GM21447 (cell line): ENCODE data around the gene HOXC6.
"Not testable (repeated sequence)": the region's sequence is repeated elsewhere in the genome, so short reads cannot be mapped to it uniquely, and the experiment has no call there.

ENCODE experiments used
- ATAC-seq: cut with Tn5 transposase; IDR thresholded peaks from one replicate; pipeline ENCODE4 v1.9.1; 2021; ENCODE audit not compliant: unreplicated experiment

The HOXC6 gene

DNA sequence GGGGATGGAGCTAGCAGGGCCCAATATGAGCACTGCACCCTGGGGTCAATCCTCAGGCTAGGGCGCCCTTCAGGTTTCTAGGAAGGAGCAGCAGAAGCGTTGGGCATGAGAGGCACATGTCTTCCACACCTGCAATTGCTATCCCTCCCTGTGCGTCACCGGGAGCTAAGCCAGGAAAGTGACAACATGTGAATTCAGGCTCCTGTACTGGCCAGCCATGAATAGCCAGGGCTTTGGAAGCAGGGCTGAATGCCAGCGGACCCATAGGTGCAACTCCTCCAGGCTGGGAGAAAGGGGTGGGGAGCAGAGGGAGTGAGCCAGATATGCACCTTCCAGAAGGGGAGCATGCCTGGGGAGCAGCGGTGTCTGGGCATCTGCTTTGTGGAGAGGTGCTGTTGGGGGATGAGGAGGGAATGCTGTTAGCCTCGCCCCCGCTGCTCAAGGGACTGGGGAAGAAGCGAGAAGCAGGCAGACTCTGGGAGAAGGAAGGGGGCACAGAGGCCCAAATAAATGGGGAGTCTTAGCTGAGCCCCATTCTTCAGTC is 10.7 kb downstream of the HOXC6 start:
- ATAC-seq, result no peak

DNA sequence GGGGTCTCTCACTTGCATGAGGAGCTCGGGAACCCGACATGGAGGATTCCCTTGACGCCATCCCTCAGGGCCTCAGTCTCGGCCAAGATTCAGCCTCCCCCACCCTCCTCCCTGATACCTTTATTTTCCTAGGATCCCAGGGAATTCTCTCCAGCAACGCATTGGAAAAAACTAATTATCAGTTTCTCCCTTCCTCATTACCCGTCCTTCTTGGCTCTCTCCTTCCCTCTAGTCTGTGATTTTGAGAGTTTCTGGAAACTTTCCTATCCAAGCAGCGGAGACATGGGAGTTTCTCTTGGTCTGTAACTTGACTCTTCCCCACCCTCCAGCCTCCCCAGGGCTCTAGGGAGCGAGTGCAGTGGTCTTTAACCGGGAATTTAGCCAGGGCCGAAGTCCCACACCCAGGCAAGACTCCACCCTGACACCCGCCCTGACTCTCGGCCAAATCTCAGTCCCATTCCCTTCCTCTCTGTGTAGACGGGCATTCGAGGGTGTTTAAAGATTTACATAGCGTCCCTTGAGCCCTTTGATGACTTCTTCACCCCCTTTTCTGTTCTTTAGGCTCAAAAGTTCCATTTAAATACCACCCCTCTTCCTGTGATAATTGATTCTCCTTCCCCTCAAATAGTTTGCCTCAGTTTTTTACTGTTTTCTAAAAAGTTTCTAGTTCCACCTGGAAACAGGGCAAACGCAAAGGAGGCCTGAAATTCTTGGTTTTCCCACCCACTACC is 11.3 kb downstream of the HOXC6 start:
- no peak for ATAC-seq

DNA sequence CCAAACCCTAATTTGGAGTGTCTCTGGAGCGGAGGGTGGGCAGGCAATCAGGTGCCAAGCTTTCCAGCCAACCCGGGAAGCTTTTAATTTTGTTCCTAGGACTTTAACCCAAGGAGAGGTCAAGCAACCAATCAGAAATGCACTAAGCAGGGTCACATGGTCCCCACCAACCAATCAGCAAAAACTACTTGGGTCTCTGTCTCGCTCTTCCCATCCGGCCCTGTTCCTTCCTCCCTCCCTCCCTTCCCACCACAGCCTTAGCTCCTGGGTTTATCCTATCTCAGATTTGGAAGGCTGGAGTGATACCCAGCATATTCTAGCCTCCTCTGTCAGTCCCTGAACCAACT is 11.9 kb downstream of the HOXC6 start:
- ATAC-seq, result no peak

DNA sequence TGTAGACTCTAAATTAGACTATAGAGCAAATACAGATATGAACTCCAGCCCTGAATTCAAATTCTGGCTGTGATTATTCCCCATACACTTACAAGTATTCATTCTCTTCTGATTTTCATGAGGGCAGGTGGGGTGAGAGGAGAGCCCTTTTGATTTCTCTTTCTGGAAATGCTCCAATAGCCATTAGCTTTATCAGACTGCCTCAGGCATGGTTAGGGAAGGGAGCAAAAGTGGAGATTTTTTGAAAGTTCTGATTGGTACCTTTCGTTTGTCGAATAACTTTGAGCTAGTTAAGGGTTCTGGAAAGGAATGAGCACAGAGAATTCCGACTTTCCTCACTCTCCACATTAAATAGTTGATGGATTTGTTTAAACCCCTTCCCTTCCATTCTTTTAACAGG is 12.4 kb downstream of the HOXC6 start:
- no peak for ATAC-seq

- ATAC-seq, result no peak
Observed at GRCh38 chr12:54041097-54041690, 13.0 kb downstream of the HOXC6 start.

DNA sequence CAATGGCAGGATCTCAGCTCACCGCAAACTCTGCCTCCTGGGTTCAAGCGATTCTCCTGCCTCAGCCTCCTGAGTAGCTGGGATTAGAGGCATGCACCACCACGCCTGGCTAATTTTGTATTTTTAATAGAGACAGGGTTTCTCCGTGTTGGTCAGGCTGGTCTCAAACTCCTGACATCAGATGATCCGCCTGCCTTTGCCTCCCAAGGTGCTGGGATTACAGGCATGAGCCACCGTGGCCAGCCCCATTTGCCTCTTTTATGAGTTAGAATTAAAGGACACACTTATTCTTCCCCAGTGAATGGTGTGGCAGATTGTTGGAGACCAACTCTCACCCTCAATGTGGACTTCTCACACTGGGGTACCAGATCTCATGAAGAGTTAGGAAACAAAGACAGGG is 13.8 kb downstream of the HOXC6 start:
- not testable (repeated sequence) for ATAC-seq

DNA sequence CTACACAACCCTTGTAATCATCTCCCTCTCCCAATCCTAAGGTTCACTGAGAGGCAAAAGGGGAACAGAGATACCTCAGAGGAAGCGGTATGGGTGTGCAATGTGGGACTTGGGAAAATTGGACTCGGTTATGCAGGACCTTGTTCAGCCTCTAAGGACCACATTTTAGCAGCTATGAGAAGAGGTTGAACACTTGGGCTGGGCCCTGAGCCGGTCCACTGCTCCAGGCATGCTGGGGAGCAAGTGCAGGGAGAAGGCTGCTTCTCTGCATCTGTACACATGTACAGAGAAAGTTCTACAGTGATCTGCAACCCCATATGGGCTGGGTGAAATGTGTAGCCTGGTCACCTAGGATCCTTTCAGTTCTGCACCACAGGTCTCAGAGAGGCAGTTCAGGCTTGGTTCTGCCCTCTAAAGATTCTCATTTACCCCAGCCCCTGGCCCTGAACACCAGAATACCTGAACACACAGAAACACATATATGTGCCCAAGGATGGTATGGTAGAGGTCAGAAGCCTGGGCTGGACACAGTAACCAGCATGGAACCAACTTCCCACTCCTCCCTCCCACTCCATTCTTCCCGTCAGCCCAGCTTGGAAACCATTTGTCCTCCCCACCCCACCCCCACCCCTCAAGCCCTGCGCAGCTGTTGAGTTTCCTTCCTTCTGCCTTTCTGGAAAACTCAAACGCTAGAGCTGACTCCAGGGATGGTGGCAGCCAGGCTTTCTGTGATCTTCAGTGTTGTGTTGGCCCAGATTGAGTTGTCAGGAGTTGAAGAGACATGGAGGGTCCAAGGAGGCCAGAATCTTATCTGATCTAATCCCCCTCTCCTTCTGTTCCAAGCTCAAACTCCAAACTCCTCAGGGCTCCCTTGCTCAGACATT is 15.0 kb downstream of the HOXC6 start:
- ATAC-seq, result no peak

DNA sequence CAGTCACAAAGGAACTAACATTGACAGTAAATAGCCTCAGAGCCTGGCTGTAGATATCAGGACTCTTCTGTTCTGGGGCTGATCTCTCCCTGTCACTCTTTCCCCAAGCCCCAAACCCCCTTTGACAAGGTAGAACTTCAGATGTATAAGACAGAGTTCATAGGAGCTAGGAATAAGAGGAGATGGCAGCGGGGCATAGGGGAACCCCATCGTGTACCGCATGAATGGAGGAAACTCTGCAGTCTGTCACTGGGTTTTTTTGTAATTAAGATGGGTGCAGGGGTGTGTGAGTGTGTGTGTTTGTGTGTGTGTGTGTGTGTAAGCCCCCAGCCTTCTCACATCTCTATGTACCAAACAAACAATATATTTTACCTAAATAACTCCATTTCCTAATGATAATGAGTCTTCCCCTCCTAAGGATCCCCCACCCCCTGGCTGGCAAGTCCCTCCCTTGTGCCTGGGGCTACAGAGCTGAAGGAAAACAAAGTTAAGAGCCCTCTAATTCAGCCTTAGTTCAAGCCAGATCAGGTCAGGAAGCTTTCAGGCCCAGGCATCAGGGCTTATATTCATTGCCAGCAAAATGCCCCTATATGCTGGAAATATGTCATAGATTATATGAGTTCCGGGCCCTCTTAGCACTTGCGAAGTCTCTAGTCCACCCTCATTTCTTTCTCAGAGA is 16.3 kb downstream of the HOXC6 start:
- ATAC-seq, result no peak

GRCh38 chr12:54045401-54045800 is 17.2 kb downstream of the HOXC6 start:
- ATAC-seq, result no peak

DNA sequence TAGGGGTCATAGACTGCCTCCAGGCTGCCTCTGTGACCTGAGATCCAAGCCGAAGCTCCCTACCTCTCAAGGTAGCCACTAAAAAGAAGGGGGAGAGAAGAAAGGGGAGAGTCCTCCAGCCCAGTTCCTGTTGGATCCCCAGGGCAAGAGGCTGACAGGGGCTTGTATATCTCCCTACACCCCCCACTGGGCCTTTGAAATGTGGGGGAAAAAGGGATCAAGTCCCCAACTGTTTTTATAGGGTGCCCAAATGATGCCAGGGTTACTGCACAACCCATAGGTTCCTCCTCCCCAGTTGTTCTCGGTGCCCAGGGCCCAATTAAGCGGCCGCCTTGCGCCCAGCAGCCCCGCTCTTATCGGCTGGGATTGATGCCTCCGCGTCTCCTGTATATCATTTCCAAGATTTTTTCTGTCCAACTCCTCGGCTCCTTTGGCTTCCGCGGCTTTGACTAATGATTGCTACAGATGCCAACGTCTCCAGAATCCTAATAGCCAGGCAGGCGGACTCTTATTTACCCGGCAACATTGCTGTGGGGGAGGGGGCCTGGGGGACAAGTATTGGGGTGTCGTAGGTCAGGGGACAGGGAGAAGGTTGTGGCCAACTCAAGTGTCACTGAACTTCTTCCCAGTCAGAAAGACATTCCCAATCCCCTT is 17.8 kb downstream of the HOXC6 start:
- no peak for ATAC-seq

- ATAC-seq, result no peak
Observed at GRCh38 chr12:54046809-54047159, 18.5 kb downstream of the HOXC6 start.

- no peak for ATAC-seq
Observed at GRCh38 chr12:54047160-54047963, 19.1 kb downstream of the HOXC6 start.

GRCh38 chr12:54047964-54048303 is 19.7 kb downstream of the HOXC6 start:
- ATAC-seq, result no peak

DNA sequence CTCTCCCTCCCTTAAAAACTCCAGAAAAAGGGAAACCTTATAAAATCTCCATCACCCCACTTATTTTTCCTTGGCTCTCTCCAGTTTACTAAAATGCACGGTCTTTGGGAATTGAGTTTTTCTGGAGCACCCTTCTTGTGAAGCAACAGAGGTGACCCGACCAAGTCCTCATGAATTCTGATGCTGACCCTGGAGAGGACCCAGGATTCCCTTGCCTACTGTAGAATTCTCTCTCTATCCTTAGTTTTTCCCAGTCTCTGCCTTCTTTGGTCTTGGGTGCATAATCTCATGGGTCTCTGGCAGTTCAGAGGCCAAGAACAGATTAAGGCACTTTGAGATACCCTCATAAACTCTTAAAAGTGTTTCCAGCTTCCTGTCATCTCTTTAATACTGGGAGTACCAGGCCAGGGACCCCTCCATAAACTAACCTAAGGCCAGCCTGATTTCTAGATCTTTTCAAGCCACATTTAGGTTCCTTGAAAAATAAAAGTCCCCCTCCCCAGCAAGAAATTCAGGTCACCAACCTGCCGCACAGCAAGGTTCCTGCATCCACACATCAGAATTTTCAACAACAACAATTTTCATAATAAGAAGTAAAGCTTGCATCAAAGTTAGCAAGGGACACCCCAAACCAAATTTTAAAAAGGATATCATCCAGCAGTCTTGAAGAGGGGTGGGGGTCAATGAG is 20.3 kb downstream of the HOXC6 start:
- ATAC-seq, result no peak

GRCh38 chr12:54049108-54049507 is 20.9 kb downstream of the HOXC6 start:
- ATAC-seq, result no peak

- no peak for ATAC-seq
Observed at GRCh38 chr12:54050482-54050810, 22.2 kb downstream of the HOXC6 start.

- no peak for ATAC-seq
Observed at GRCh38 chr12:54051026-54051842, 23.0 kb downstream of the HOXC6 start.

- no peak for ATAC-seq
Observed at GRCh38 chr12:54051874-54052437, 23.7 kb downstream of the HOXC6 start.
